HFF-Myc (cell line): ENCODE data around the gene CEACAM5.
"Not testable (repeated sequence)": the region's sequence is repeated elsewhere in the genome, so short reads cannot be mapped to it uniquely, and the experiment has no call there.

Experiments
- DNase-seq: peaks from one replicate; pipeline ENCODE4 v3.0.0-alpha.2; 2011; ENCODE audit warnings: low read depth; ENCODE audit errors: extremely low read depth
- H3K4me3 ChIP-seq: replicated peaks from 2 replicates; pipeline ENCODE4 v1.5.1; 2011; ENCODE audit warnings: low read depth, mild to moderate bottlenecking, control low read depth, low read length
- CTCF ChIP-seq: IDR thresholded peaks from 2 replicates; pipeline ENCODE4 v1.5.1; 2012; ENCODE audit warnings: mild to moderate bottlenecking, low read depth, low read length, control low read depth; ENCODE audit errors: missing control alignments

The CEACAM5 gene

GRCh38 chr19:41706741-41707501 is 1.5 kb upstream of the CEACAM5 start:
- peak; percentile 87 for TF ChIP-seq CTCF
- no peak for DNase-seq
- H3K4me3 ChIP-seq, result no peak overlapping the region

GRCh38 chr19:41707502-41707812 is 969 bp upstream of the CEACAM5 start:
- TF ChIP-seq CTCF, result no peak
- no peak overlapping the region for H3K4me3 ChIP-seq
- DNase-seq, result no peak

- DNase-seq, result no peak
- TF ChIP-seq CTCF, result no peak
- H3K4me3 ChIP-seq, result no peak overlapping the region
Measured at GRCh38 chr19:41707871-41708371, 505 bp upstream of the CEACAM5 start.

DNA sequence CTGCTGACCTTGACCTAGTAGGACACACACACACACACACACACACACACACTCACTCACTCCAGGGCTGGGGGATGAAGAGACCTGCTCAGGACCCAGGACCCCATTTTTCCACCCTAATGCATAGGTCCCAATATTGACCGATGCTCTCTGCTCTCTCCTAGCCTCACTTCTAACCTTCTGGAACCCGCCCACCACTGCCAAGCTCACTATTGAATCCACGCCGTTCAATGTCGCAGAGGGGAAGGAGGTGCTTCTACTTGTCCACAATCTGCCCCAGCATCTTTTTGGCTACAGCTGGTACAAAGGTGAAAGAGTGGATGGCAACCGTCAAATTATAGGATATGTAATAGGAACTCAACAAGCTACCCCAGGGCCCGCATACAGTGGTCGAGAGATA is 1.1 kb downstream of the CEACAM5 start:
- not testable (repeated sequence) for H3K4me3 ChIP-seq, DNase-seq

GRCh38 chr19:41709951-41710645 is 1.7 kb downstream of the CEACAM5 start:
- no peak overlapping the region for H3K4me3 ChIP-seq
- no peak for TF ChIP-seq CTCF
- no peak for DNase-seq

GRCh38 chr19:41711376-41712261 is 3.2 kb downstream of the CEACAM5 start:
- DNase-seq, result no peak
- no peak overlapping the region for H3K4me3 ChIP-seq
- no peak for TF ChIP-seq CTCF

DNA sequence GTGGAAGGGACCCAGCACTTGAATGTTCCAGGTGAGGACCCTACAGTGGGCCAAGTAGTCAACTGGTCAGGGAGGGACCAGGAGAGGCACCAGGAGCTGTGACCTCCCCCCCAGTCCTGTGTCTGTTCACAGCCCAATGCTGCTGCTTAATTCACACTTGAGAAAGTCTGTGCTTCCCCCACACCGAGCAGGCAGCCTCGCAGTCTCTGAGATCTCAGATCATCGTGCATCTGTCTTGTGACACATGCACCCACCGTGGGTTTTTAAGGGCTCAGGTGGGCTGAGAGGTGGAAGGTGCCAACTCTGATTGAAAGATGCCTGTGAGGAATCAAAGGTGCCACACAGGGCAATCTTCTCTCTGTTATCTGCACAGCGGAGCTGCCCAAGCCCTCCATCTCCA is 6.2 kb downstream of the CEACAM5 start:
- TF ChIP-seq CTCF, result no peak
- H3K4me3 ChIP-seq, result no peak overlapping the region
- DNase-seq, result no peak
